Measurements from ENCODE around the gene HP1BP3.
A peak's percentile ranks its signal among the peaks of the same experiment; 100 is the strongest.

Gene HP1BP3

DNA sequence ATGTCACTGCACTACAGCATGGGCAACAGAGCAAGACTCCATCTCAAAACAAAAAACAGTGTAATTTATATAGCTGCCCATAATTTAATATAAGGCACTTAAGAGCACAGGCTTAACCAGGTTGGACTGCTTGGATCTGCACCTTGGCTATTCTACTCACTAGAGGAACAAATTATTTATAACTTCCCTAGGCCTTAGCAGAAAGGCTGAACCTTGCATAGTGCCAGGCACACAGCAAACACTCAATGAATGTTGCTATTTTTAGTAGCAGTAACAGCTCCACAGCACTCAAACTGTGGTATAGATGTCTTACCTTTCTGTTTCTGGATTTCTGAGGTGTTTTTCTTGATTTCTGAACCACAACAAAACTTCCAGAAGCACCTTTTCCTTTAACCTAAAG, 19.8 kb downstream of the HP1BP3 start:
- DNase-seq: no peak

DNA sequence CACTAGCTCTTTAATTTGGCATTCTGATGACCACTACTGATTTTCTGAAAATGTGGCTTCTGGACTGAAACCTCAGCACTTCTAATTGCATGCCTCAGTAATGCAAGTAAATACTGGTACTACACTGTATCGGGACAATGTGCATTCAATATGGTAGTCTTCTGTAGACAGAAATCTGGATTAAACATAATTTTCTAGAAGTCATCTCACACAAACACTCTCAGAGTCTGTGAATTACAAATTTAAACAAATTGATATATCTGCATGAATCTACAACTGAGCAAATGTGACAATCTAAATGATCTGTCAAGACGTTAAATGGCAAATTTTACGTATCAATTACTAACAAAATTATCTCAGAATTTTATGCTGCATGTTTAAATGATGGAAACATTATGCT, 23.7 kb downstream of the HP1BP3 start:
- DNase-seq: no peak

- DNase-seq: no peak
These were observed 26.8 kb downstream of the HP1BP3 start for GRCh38 chr1:20760322-20760721.

DNA sequence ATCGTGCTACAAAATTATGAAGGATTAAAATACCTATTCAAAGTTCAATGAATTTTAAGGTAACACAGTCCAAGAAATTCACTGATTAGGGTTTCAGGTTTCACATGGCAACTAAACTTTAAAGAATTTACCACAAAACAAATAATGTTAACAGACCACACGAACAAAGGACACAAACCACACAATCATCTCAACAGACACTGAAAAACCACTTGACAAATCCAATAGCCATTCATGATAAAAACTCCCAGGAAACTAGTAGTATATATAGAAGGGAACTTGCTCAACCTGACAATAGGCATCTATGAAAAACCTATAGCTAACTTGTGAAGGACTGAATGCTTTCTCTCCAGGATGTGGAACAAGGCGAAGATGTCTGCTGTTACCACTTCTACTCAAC, 33.5 kb downstream of the HP1BP3 start:
- no peak for DNase-seq

DNA sequence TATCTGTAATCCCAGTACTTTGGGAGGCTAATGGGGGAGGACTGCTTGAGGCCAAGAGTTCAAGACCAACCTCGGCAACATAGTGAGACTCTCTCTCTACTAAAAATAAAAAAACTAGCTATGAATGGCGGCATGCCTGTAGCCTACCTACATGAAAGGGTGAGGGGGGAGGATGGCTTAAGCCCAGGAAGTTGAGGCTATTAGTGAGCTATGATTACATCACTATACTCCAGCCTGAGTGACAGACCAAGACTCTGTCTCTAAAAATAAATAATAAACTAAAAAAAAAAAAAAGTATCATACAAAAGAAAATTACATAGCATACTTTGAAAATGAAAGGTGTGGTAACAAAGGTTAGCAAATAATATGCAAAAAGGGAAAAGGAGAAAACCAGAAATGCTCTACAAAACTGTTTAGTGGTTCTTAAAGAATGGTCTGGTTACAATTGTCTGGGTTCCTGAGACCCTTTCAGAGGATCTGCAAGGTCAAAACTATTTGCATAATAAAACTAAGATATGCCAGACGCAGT, 35.6 kb downstream of the HP1BP3 start:
- DNase-seq: no peak

- peak; percentile 56 for DNase-seq
These were observed 44.4 kb downstream of the HP1BP3 start for GRCh38 chr1:20742671-20743070.

- no peak for DNase-seq
These were observed 46.3 kb downstream of the HP1BP3 start for GRCh38 chr1:20740781-20741180.

GRCh38 chr1:20739225-20739624, 47.9 kb downstream of the HP1BP3 start:
- peak; percentile 81 for DNase-seq

DNA sequence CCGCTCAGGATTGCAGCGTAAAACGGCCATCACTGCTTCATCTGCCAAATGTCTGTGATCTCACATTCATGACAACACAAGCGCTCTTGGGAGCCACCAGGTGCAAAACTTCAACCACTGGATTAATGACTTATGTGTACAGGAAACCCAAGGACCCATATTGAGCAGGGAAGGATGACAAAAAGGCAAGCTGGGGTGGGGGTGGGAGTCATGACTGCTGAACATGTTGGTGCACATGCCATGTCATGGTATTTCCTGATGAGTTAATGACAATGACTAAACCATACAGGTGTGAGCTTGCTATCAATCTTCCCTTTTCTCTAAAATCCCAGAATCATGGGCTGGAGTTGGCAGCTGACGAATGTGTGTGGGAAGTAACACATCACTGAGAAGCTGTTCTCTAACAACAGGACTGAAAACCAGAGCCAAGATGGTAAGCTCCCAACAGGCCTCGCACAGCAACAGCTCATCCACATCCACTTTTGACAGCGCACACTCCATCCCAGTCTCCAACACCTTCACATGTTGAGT, 51.5 kb downstream of the HP1BP3 start:
- no peak for DNase-seq

GRCh38 chr1:20733360-20733975, 53.6 kb downstream of the HP1BP3 start:
- no peak for DNase-seq

- peak; percentile 98 for DNase-seq
These were observed 54.3 kb downstream of the HP1BP3 start, which contains the start of gene SH2D5 for GRCh38 chr1:20732588-20733359. TSS of gene SH2D5 (minus strand) at chr1:20732703. CDS start at chr1:20728044, 4,659 bp downstream.

GRCh38 chr1:20732071-20732587, 55.0 kb downstream of the HP1BP3 start:
- peak; percentile 71 for DNase-seq

DNA sequence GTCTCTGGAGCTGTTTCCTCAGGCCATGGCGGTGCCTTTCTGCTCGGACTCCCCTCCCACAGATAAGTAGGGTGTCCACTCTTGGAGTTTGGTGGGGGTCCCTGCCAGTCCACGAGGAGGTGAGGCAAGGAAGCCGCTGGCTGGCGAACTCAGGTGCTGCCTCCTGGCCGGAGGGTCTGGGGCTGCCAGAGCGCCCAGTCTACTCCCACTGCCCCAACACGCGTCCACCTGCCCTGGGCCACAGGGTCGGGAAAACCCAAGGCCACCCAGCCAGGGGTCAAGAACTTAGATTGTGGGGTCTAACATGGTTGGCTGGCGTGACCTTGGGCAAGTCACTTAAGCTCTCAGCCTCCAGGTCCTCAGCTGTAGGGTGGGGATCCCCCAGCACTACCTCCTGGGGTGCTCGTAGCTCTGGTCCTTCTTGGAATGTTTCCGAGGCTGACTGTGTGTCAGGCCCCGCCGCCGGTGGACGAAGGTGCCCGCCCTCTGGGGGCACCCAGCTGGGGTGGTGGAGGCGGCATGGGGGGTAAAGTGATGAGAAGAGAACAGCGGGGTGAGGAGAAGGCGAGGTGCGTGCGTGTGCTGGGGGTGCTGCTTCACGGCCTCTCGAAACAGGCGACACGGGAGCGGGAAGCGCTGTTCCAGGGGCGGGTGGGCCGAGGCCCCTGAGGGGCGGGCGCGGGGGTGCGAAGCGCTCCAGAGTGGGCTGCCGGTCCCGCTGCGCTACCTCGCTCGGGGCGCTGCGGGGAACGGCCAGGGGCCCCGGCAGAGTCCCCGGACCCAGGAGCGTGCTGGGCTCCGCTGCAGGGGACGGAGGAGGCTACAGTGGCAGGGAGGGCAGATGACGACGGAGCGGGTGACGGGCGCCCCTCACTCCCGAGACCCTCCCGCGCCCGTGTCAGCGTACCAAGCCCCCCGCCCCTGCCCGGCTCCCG, 55.8 kb downstream of the HP1BP3 start:
- no peak for DNase-seq

DNA sequence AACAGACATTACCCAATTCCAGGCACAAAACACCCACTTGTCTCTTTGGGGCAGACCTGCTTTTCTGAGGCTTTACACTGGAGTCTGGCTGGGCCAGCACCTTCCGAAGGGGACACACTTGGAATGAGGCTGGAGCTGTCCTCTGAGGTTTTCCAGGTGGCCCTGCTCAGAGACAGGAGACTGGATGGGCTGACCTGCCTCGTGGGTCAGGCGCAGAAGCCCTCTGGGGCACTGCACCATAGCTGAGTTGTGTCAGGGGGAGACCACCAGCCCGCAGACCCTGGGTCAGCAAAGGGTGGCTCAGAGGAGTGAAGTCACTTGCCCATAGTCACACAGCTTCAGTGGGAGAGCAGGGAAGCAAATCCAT, 56.4 kb downstream of the HP1BP3 start:
- DNase-seq: no peak

DNA sequence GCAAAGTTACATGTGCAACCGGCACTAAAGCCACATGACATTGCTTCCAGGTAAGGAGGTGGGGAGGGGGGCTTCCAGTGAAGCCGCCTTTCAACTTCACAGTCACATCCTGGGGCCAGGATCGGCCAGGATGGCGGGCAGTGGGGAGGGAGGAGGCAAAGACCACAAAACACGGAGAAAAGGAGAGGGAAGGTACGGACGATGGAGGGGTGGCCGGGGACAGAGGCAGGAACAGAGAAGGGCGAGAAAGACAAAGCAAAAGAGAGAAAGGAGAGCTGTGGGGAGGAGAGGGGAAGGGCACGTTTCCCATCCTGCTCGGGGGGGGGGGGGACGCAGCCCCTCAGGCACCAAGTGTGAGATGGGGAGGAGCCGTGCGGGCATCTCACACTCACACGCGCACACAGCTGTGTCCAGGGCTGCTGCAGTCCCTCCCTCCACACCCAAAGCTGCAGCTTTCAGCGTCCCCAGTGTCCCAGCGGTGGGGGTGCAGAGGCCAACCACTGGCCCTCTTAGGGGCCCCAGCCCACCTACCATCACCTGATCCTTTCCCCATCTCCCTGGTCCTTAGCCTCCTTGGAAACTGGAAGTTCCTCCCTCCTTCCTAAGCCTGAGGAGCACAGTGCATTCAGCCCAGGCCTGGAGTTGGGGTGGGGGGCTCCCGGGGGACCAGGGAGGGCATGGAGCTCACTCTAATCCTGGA, 57.0 kb downstream of the HP1BP3 start:
- no peak for DNase-seq

- DNase-seq: no peak
These were observed 57.8 kb downstream of the HP1BP3 start for GRCh38 chr1:20729155-20729931.

DNA sequence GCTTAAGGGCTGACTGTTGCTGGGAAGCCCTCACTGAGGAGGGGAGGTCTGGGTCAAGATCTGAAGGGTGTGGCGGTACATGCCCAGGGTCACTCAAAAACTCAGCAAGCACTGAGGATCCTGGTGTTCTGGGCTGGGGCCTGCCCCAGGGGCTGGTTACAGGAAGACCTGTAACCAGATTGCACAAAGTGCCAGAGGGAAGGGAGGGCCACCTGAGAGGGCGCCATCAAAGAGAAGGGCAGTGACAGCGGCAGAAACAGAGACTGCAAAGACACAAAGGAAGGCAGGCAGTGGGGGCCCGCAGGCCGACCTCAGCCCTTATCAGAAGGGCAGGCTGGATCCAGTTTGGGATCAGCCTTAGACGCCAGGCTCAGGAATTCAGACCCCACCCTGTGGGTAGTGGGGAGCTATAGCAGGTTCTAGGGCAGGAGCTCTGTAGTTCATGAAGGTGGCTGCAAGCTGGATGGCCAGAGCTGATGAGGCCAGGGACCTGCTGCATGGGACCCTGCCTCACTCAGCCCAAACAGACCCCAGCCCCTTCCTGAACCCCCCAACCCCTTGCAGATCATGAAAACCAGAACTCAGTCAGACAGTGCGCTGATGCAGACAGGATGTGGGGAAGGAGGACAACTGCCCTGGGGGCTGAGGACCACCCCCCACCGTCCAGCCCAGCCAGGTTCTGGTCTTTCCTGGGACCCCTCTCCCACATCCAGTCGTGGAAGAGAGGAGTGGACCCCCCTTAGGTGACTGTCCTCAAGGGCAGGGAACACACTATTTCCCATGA, 58.5 kb downstream of the HP1BP3 start:
- no peak for DNase-seq

DNA sequence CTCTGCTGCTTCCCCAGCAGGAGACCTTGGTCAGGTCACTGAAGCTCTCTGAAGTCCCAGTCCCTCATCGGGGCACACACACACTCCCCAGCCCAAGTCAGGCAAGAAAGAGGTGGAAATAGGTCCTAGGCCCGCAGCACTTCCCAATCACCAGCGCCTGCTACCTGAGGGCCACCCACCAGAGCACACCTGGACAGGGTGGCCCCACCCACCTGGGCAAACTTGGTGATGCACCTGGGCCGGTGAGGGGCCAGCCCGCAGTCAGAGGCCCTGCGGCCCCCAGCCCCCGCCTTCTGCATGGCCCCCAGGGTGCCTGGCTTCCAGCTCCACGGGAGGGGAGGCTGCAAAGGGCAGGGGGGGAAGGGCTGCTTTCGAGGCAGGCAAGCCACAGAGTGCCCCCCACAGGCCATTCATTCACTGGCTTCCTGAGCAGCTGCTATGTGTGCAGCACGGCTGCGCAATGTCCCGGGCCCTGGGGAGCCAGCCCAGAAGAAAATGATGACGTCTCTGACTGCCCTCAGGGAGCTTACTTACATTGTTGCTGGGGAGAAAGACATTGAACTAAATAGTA, 59.3 kb downstream of the HP1BP3 start:
- DNase-seq: peak; percentile 21

DNA sequence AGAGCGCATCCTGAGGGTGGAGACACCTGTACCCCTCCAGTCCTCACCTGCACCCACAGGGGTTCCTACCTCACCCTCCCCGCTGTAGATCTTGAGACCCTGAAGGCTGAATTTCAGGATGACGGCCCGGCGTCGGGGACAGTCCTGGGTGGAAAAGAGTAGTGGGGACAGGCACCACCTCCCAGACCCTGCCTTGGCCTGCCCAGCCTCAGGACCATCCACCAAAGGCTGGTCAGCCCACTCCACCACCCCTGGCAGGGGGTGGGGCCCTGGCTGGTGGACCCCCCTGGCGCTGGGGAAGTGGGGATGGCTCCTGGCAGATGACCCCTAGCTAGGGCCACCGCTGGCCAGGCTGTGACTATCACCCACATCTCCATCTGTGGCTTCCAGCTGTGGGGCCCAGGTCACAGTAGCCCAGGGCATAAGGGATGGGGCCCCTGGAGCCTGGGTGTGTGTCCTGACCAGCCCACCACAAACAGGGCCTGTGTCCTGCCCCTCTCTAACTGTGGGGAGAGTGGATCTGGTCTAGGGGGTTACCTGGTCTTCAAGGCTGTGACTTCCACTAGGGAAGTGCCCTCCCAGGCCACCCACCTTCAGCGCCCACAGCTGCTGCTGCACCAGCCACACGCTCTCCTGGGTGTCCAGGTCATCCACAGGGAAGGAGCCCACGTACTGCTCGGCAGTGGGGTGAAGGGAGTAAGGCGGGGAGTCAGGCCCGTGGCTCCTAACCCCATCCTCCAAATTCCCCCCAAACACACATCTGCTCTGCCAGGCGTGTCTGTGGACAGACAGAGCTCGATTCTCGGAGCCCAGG, 60.0 kb downstream of the HP1BP3 start:
- DNase-seq: no peak
